IMR-90 (cell line): ENCODE measurements around the gene GPX4.

Experiments used
- BHLHE40 ChIP-seq: fragments of 150-350 bp; IDR thresholded peaks from 2 replicates; pipeline ENCODE4 v1.6.1; 2016; ENCODE audit warnings: mild to moderate bottlenecking, low read depth, low read length
- ELK1 ChIP-seq: fragments of 150-350 bp; IDR thresholded peaks from 2 replicates; pipeline ENCODE4 v1.6.1; 2016; ENCODE audit warnings: low read depth, mild to moderate bottlenecking, low read length, moderate library complexity, borderline replicate concordance
- POLR2A ChIP-seq: IDR thresholded peaks from 2 replicates; pipeline ENCODE4 v1.6.1; 2012; ENCODE audit warnings: mild to moderate bottlenecking, low read depth, low read length
- RAD21 ChIP-seq: IDR thresholded peaks from 2 replicates; pipeline ENCODE4 v1.6.1; 2012; ENCODE audit warnings: low read length, improper control_type of control experiment
- RCOR1 ChIP-seq: IDR thresholded peaks from 2 replicates; pipeline ENCODE4 v1.6.1; 2012; ENCODE audit warnings: mild to moderate bottlenecking, low read length, improper control_type of control experiment; ENCODE audit not compliant: insufficient replicate concordance
- RFX5 ChIP-seq: IDR thresholded peaks from 2 replicates; pipeline ENCODE4 v1.8.0; 2012; ENCODE audit warnings: low read depth, mild to moderate bottlenecking, low read length, moderate library complexity
- TF ChIP-seq, protein P1 (sequence below): conservative IDR thresholded peaks from 2 replicates; pipeline ENCODE4 v1.5.1; 2012; ENCODE audit warnings: mild to moderate bottlenecking, low read depth, low read length, improper control_type of control experiment
- TF ChIP-seq, protein P2 (sequence below): fragments of 150-350 bp; IDR thresholded peaks from 2 replicates; pipeline ENCODE4 v1.6.1; 2017; ENCODE audit warnings: mild to moderate bottlenecking, antibody characterized with exemption, low read length, low read depth

DNA sequence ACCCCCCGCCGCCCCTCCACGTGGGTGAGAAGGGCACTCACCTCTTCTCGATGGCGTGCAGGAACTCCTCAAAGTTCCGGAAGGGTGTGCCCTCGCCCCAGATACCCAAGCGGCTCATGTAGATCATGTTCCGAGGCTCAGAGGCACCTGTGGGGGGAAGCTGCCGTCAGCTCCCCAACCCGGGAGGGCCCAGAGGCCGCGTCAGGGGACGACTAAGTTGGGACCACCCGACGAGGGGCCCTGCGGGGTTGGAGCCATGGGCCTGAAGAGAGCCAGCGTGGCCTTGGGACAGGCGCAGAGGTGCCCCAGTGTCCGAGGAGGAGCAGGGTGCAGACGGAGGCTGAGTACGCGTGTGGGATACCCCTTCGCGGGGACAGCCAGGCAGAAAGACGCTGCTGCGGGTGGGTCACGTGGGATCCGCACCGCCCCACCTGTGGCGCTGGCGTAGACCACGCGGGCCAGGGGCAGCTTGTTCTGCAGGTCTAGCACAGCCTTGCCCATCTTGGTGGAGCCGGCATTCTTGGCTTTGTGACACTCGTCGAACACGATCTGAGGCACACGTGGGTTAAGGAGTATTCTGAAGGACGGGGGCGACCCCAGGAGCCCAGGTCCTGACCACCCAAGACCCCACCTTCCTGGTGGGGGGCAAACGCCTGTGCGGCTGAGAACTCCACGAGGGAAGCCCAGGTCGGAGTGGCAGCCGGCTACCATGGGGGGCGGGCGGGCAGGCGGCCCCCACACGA is 15.9 kb downstream of the GPX4 start:
- TF ChIP-seq, protein P1, sequence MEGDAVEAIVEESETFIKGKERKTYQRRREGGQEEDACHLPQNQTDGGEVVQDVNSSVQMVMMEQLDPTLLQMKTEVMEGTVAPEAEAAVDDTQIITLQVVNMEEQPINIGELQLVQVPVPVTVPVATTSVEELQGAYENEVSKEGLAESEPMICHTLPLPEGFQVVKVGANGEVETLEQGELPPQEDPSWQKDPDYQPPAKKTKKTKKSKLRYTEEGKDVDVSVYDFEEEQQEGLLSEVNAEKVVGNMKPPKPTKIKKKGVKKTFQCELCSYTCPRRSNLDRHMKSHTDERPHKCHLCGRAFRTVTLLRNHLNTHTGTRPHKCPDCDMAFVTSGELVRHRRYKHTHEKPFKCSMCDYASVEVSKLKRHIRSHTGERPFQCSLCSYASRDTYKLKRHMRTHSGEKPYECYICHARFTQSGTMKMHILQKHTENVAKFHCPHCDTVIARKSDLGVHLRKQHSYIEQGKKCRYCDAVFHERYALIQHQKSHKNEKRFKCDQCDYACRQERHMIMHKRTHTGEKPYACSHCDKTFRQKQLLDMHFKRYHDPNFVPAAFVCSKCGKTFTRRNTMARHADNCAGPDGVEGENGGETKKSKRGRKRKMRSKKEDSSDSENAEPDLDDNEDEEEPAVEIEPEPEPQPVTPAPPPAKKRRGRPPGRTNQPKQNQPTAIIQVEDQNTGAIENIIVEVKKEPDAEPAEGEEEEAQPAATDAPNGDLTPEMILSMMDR = no peak
- no peak for TF ChIP-seq POLR2A
- no peak for TF ChIP-seq RFX5
- TF ChIP-seq RCOR1 = no peak
- TF ChIP-seq, protein P2, sequence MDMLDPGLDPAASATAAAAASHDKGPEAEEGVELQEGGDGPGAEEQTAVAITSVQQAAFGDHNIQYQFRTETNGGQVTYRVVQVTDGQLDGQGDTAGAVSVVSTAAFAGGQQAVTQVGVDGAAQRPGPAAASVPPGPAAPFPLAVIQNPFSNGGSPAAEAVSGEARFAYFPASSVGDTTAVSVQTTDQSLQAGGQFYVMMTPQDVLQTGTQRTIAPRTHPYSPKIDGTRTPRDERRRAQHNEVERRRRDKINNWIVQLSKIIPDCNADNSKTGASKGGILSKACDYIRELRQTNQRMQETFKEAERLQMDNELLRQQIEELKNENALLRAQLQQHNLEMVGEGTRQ = no peak
- no peak for TF ChIP-seq BHLHE40
- no peak for TF ChIP-seq RAD21
- no peak for TF ChIP-seq ELK1
